Prostate gland (tissue), 2 donors: ENCODE data around the gene CHEK1.

Experiments used
- CTCF ChIP-seq, 4 experiments: fragments of 200-600 bp in 2 of 4; fragments of 450-650 bp in 2 of 4; sonication (generic) in 2 of 4; IDR thresholded peaks; 1 replicate in 3 of 4; 2 replicates in 1 of 4; pipeline ENCODE4 v1.5.1; 2016 to 2019; ENCODE audit warnings: antibody characterized with exemption in 4 of 4, mild to moderate bottlenecking in 2 of 4, moderate library complexity in 2 of 4
- POLR2A ChIP-seq: fragments of 450-650 bp; IDR thresholded peaks from one replicate; pipeline ENCODE4 v1.6.1; 2016; ENCODE audit warnings: antibody characterized with exemption, mild to moderate bottlenecking
- POLR2AphosphoS5 ChIP-seq: sonication (generic); formaldehyde crosslinking; IDR thresholded peaks from one replicate; pipeline ENCODE4 v1.6.1; 2017; ENCODE audit warnings: antibody characterized with exemption

GRCh38 chr11:125688632-125689031, 63.7 kb downstream of the CHEK1 start:
- no peak for TF ChIP-seq CTCF (IDR thresholded peaks at IDR 0.05)
- no peak for TF ChIP-seq POLR2A
- no peak for TF ChIP-seq POLR2AphosphoS5
